A204.1 (cell line): ENCODE results near the gene EIF2B5.
"Not testable (repeated sequence)": the region's sequence is repeated elsewhere in the genome, so short reads cannot be mapped to it uniquely, and the experiment has no call there.

Experiments
- FAIRE-seq: peaks from 2 replicates; lab custom pipeline; 2012; peaks lifted over from hg19 to GRCh38; lab: Jason Lieb, UNC

Gene EIF2B5

DNA sequence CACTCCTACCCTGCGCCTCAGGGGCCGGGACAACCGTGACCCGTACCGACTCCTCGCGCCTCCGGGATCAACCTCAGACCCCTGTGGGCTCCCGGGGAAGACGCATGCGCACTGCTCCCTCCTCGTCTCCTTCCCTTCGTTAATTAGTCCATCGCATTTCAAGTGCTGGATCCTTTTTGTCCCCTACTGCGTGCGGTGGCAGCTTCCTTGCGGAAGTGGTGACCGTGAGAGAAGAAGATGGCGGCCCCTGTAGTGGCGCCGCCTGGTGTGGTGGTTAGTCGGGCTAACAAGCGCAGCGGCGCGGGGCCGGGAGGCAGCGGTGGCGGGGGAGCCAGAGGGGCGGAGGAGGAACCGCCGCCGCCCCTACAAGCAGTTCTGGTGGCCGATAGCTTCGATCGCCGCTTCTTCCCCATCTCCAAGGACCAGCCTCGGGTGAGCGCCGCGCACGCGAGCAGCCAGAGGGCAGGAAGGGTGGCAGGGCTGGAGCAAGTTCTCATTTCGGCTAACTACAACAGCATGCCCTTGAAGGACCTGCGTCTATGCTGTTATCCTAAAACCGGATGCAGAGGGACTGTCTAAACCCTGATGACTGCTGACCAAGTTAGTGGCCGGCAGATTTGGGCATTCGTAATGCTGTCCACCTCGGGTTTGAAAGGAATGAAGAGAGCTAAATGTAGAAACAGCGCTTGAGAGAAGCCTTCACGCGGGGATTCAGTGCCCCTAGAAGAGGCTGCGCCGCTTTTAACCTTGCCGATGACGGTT, at the start of gene EIF2B5:
Gene EIF2B5, plus strand, starts transcription at position 210 of the 762 bp plus-strand sequence. Its CDS starts 28 bp downstream, at position 238.
- no peak for FAIRE-seq

DNA sequence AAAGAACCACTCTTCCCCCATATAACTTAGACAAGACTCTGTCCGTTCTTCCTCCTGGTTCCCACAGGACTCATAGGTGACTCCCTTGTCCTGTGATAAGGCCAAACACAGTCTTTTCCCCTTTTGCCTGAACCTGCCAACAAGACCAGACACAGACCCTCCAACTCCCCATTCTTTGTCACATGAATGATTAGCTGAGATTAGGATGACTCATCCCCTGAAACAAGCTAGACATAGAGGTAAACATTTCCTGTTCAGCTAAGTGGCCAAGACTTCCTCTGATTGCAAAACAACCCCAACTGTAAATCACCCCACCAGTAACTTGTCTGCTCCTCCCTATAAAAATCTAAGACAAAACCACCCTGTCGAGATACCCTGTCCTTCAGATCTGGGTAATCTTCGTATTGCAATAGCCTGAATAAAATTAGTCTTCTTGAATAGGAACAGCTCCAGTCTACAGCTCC, 49.7 kb upstream of the EIF2B5 start:
- no peak for FAIRE-seq

- no peak for FAIRE-seq
These were observed 43.0 kb upstream of the EIF2B5 start for GRCh38 chr3:184092199-184092598.

DNA sequence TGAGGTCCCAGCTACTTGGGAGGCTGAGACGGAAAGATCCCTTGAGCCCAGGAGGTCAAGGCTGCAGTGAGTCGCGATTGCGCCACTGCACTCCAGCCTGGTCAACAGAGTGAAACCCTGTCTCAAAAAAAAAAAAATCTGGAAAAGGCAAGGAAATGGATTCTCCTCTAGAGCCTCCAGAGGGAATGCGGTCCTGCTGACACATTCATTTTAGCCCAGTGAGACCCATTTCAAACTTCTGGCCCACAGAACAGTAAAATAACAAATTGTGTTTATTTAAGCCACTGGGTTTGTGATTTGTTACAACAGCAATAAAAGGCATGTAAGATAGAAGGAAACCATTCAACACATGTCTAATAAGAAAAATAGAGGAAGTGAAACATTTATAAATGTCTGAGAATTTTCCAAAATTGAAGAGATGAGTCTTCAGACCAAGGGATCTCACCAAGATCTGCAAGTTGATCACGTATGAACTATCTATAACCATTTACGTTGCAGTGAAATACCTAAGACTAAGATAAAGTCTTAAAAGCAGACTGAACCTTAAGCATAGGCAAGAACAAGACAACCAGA, 38.3 kb upstream of the EIF2B5 start, which contains the start of gene HTR3E:
Gene HTR3E, plus strand, starts transcription at position 254 of the 573 bp plus-strand sequence. CDS start 466 bp downstream, outside the sequence.
- no peak for FAIRE-seq

DNA sequence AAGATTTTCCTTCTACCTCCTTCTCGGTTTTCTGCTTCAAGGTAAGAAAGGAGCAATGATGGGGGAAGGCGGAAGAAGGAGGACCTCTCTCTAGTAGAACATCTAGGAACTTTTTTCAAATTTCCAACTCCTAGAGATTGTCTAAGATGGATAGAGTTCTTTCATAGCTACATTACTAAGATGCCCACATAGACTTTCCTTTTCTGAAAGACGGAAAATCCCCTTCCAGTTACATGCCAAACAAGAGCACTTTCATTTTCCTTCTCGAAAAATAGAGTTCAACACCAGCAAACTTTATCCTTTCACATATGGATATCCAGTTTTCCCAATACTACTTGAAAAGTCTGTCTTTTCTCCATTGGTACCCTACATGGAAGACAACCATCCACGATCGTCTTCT, 37.6 kb upstream of the EIF2B5 start:
- no peak for FAIRE-seq

GRCh38 chr3:184099806-184100686, 35.1 kb upstream of the EIF2B5 start:
- no peak for FAIRE-seq

- FAIRE-seq, result no peak
These were observed 24.8 kb upstream of the EIF2B5 start for GRCh38 chr3:184110316-184110725.

GRCh38 chr3:184116017-184116416, 19.1 kb upstream of the EIF2B5 start:
- FAIRE-seq, result no peak

DNA sequence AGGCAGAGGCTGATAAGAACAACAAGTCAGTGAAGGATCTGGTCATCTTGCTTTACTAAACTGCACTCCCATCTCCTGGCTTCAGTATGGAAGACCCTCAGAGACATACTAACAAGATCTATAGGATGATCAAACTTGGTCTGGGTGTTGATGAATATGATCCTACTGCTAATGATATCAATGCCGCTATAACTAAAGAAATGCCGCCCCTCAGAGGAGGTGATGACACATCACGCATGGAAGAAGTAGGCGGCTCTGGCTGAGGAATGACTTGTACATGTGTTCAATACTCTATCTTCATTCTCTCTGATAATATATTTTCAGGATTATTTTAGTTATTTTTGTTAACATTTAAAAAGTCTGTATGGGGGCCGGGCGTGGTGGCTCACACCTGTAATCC, 17.5 kb upstream of the EIF2B5 start:
- no peak for FAIRE-seq

DNA sequence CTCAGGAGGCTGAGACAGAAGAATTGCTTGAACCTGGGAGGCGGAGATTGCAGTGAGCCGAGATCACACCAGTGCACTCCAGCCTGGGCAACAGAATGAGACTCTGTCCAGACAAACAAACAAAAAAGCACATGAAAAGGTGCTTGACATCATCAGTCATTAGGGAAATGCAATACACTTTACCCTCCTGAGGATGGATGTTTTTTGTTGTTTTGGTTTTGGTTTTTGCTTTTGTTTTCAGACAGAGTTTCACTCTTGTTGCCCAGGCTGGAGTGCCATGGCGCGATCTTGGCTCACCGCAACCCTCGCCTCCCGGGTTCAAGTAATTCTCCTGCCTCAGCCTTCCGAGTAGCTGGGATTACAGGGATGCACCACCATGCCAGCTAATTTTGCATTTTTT, 14.1 kb upstream of the EIF2B5 start:
- not testable (repeated sequence) for FAIRE-seq

GRCh38 chr3:184126006-184126405, 9.2 kb upstream of the EIF2B5 start:
- no peak for FAIRE-seq

GRCh38 chr3:184129012-184129411, 6.1 kb upstream of the EIF2B5 start:
- no peak for FAIRE-seq

DNA sequence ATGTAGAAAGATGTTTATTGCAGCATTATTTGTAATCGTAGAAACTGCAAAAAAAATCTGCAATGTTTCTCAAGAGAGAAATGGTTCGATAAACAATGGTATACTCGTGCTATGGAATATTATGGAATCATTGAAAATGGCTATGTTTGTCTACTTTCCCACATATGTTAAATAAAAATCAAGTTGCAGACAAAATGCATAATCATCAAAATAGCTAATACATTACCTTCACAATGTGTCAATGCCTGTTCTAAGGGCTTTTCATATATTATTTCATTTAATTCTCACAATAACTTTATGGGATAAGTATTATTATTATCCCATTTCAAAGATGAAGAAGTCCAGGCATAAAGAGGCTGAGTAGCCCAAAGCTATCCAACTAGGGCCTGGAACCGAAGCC, 2.2 kb upstream of the EIF2B5 start:
- FAIRE-seq, result no peak

DNA sequence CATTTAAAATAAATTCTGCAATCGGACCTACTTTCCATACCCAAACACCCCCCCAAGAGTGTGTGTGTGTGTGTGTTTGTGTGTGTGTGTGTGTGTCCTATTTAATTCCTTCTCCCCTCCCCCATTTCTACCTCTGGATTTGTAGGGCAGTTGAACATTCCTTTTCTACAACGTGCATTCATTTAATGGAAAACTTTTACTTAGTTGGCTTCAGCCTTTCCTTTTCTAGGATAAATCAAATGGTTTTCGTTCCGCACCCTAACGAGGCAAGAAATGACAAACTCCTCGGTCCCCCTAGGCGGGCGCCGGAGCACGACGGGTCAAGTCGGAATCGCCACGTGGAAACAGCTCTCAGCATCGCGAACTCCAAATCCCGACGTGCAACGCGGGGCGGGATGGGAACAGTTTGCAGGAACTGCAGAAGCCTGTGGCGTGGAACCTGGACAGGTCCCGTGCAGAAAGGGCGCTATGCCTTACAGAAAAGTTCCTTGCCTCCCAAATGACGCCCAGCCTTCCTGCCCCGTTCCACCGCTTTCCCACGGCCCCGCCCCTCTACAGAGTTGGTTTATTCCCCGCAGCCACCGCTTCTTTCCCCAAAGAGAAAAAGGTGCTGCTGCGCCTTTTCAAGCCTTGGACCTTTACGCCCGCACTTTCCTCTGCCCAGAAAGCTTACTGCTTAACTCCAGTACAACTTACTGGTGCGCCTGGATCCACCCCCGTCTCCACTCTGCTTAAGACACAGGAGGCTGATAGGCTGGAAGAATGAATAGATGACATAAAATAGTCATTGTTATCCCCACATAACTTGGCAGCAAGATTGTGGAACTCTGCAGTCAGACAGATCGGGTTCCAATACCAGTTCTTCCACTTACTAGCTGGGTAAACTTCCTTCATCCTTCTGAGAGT, 1.1 kb upstream of the EIF2B5 start:
- FAIRE-seq, result no peak

DNA sequence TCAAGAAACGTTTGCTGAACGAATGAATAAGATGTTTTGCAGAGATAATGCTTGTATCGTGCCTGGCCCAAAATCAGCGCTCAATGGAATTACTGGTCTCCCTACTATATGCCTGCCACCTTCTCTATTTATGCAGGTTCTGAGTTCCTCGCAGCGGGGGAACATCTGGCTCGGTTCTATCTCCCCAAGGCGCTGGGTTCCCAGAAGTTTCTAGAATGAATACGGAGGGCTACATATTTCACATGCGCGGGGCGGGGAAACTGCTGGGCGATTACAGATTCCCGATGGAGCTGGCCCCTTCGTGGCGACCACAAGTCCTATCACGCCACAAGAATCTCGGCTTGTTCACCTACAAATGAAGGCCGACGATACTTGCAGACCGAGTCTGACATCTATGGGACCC, 411 bp upstream of the EIF2B5 start:
- no peak for FAIRE-seq

- no peak for FAIRE-seq
These were observed 728 bp downstream of the EIF2B5 start for GRCh38 chr3:184135911-184136260.

- FAIRE-seq, result no peak
These were observed 5.3 kb downstream of the EIF2B5 start for GRCh38 chr3:184140436-184140835.

GRCh38 chr3:184142199-184142598, 7.0 kb downstream of the EIF2B5 start:
- FAIRE-seq, result no peak

DNA sequence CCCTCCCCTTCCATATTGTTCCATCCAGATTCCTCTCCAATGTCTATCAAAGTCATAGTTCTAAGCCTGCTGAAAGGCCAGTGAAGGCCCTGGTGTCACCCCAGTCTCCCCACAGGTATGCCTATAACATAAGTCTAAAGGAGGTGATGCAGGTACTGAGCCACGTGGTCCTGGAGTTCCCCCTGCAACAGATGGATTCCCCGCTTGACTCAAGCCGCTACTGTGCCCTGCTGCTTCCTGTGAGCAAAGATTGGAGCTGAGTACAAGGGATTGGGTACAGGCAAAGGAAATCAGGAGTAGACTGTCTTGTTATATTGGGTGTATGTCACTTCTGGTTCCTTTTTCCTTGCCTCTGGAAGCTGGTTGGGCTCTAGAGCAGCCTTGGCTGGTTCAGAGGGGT, 8.2 kb downstream of the EIF2B5 start:
- FAIRE-seq, result no peak

- FAIRE-seq, result no peak
These were observed 9.3 kb downstream of the EIF2B5 start for GRCh38 chr3:184144505-184144904.

DNA sequence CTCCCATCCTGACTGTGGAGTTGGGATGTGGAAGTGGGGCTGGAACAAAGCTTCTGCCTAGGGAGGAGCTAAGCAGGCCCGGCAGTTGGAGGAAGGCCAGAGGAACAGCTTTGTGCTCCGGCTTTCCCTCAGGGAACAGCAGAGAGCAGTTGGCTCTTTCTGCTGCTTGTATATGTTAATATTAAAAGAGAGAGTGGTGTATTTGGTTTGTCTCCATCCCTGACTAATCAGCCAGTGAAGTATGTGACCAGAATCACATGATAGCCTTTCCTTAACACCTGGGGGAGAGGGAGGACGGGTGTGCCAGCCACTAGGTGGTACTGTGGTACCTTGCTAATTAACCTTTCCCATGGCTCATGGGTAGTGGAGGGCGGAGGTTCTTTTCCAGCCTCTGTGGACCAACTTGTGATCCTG, 10.0 kb downstream of the EIF2B5 start:
- FAIRE-seq, result no peak

DNA sequence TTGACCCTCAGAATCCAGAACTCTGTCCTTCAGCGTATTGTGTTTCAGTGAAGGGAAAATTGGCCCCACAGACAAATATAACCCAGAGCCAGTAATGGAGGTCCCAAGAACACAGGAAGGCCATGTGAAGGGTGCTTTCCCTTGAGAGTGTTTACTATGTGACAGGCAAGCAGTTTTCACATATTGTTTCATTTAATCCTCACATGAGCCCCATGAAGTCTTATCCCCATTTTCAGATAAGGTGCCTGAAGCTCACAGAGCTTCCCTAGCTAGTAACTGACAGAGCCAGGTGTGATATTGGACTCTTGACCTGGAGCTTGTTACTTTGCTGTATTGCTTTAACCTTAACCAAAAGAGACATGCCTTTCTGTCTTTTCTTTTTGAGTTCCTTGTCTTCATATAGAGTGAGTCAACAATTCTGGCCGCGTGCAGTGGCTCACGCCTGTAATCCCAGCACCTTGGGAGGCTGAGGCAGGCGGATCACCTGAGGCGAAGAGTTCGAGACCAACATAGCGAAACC, 10.7 kb downstream of the EIF2B5 start:
- FAIRE-seq, result no peak
